HEK293T (cell line): ENCODE data around the gene MADD.

Experiments used
- CTCF ChIA-PET: fragments of 350-600 bp; formaldehyde crosslinking; extraction: SDS; loops from one replicate; lab custom pipeline; 2021; ENCODE audit warnings: antibody characterized with exemption, inconsistent platforms; lab: Yijun Ruan, JAX
- POLR2A ChIA-PET: fragments of 350-600 bp; formaldehyde crosslinking; extraction: SDS; loops from one replicate; lab custom pipeline; 2020; ENCODE audit warnings: antibody characterized with exemption, inconsistent platforms; lab: Yijun Ruan, JAX
- DNase-seq: peaks from one replicate; pipeline ENCODE4 v3.0.0; 2012; ENCODE audit warnings: mixed read lengths; ENCODE audit errors: extremely low spot score
- ARNT ChIP-seq: fragments of 450-650 bp; IDR thresholded peaks from 2 replicates; pipeline ENCODE4 v1.6.1; 2017; ENCODE audit warnings: mild to moderate bottlenecking
- BHLHE40 ChIP-seq: fragments of 450-650 bp; IDR thresholded peaks from 2 replicates; pipeline ENCODE4 v1.6.1; 2016; ENCODE audit warnings: mild to moderate bottlenecking, moderate library complexity, borderline replicate concordance
- CTBP1 ChIP-seq: fragments of 450-650 bp; IDR thresholded peaks from 2 replicates; pipeline ENCODE4 v1.6.1; 2016; ENCODE audit warnings: borderline replicate concordance
- ELF4 ChIP-seq: fragments of 450-650 bp; IDR thresholded peaks from 2 replicates; pipeline ENCODE4 v1.6.1; 2017; ENCODE audit warnings: antibody characterized with exemption
- FOXA1 ChIP-seq: fragments of 450-650 bp; IDR thresholded peaks from 2 replicates; pipeline ENCODE4 v1.6.1; 2016; ENCODE audit warnings: mild to moderate bottlenecking
- FOXK2 ChIP-seq: fragments of 450-650 bp; IDR thresholded peaks from 2 replicates; pipeline ENCODE4 v1.6.1; 2016; ENCODE audit warnings: mild to moderate bottlenecking
- FOXM1 ChIP-seq: fragments of 450-650 bp; IDR thresholded peaks from 2 replicates; pipeline ENCODE4 v1.6.1; 2017; ENCODE audit warnings: mild to moderate bottlenecking, borderline replicate concordance
- HDGF ChIP-seq: fragments of 450-650 bp; IDR thresholded peaks from 2 replicates; pipeline ENCODE4 v1.6.1; 2017; ENCODE audit warnings: antibody characterized with exemption, borderline replicate concordance
- L3MBTL2 ChIP-seq: fragments of 450-650 bp; conservative IDR thresholded peaks from 2 replicates; pipeline ENCODE4 v1.6.1; 2016; ENCODE audit warnings: mild to moderate bottlenecking
- LEF1 ChIP-seq: fragments of 450-650 bp; IDR thresholded peaks from 2 replicates; pipeline ENCODE4 v1.6.1; 2017; ENCODE audit warnings: mild to moderate bottlenecking, borderline replicate concordance
- NFRKB ChIP-seq: fragments of 450-650 bp; IDR thresholded peaks from 2 replicates; pipeline ENCODE4 v1.6.1; 2016; ENCODE audit warnings: mild to moderate bottlenecking, moderate library complexity
- PKNOX1 ChIP-seq: fragments of 450-650 bp; IDR thresholded peaks from 2 replicates; pipeline ENCODE4 v1.6.1; 2016
- SP1 ChIP-seq: fragments of 450-650 bp; IDR thresholded peaks from 2 replicates; pipeline ENCODE4 v1.6.1; 2017
- SUZ12 ChIP-seq: fragments of 450-650 bp; IDR thresholded peaks from 2 replicates; pipeline ENCODE4 v1.6.1; 2016; ENCODE audit warnings: mild to moderate bottlenecking
- TARDBP ChIP-seq: fragments of 450-650 bp; IDR thresholded peaks from 2 replicates; pipeline ENCODE4 v1.6.1; 2016
- ZNF384 ChIP-seq: fragments of 450-650 bp; IDR thresholded peaks from 2 replicates; pipeline ENCODE4 v1.6.1; 2016

Gene MADD

GRCh38 chr11:47338396-47339241 is 68.7 kb downstream of the MADD start:
- CTCF ChIA-PET = no interaction called here
- DNase-seq = no peak
- POLR2A ChIA-PET = no interaction called here
- TF ChIP-seq FOXK2 (no peak), L3MBTL2 (no peak), NFRKB (no peak), LEF1 (no peak), CTBP1 (no peak), ELF4 (no peak)

- TF ChIP-seq CTBP1 (no peak), NFRKB (no peak), LEF1 (no peak), SUZ12 (no peak), ARNT (no peak), HDGF (no peak), L3MBTL2 (no peak), TARDBP (no peak), SP1 (no peak), ZNF384 (no peak), FOXA1 (no peak), BHLHE40 (no peak)
- CTCF ChIA-PET = no interaction called here
- POLR2A ChIA-PET = no interaction called here
- DNase-seq = no peak
Observed at GRCh38 chr11:47340010-47340409, 70.1 kb downstream of the MADD start.

- ChIA-PET CTCF (interaction anchor here (3.5 kb wide), 1 partner anchor 13 kb away, joined by 22 read pairs; no protein-coding TSS in a partner anchor), POLR2A (no interaction called here)
Observed at GRCh38 chr11:47340980-47341775, 71.2 kb downstream of the MADD start.

GRCh38 chr11:47342036-47342803 is 72.3 kb downstream of the MADD start:
- CTCF ChIA-PET = interaction anchor here (3.5 kb wide), 1 partner anchor 12 kb away, joined by 22 read pairs; no protein-coding TSS in a partner anchor
- POLR2A ChIA-PET = interaction anchor here (0.6 kb wide), 1 partner anchor 82 kb away, joined by 3 read pairs; no protein-coding TSS in a partner anchor
- no peak for DNase-seq
- no peak for TF ChIP-seq ELF4
- no peak for TF ChIP-seq L3MBTL2
- TF ChIP-seq NFRKB = no peak
- no peak for TF ChIP-seq FOXA1
- TF ChIP-seq PKNOX1 = no peak
- TF ChIP-seq SUZ12 = no peak
- no peak for TF ChIP-seq SP1
- TF ChIP-seq FOXK2 = no peak
- TF ChIP-seq HDGF = no peak
- no peak for TF ChIP-seq BHLHE40
- no peak for TF ChIP-seq ZNF384
- TF ChIP-seq TARDBP = no peak

More at GRCh38 chr11:47340980-47341775, 71.2 kb downstream of the MADD start:
- TF ChIP-seq SP1 (no peak), BHLHE40 (no peak), PKNOX1 (no peak), LEF1 (no peak), FOXK2 (no peak), CTBP1 (no peak), SUZ12 (no peak), NFRKB (no peak), FOXA1 (no peak), ARNT (no peak), TARDBP (no peak)
- no peak for DNase-seq

DNA sequence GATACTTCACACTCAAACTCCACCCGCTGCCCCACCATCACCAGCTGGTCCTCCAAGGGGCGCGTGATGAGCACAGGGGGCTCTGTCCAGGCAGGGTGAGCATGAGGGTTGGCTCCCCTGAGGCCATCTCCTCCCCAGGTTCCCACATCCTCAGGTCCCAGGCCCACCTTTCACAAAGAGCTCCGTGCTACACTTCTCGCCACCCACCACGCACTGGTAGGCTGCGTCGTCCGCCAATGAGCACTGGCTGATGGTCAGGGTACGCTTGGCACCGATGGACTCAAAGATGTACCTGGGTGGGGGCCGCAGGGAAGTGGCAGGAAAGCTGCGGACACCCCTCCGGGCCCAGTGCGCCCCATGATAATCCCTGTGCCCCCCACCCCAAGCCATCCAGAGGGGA is 72.9 kb downstream of the MADD start:
- no peak for TF ChIP-seq FOXK2
- no peak for TF ChIP-seq ZNF384
- no peak for TF ChIP-seq ARNT
- TF ChIP-seq SP1 = no peak
- no peak for TF ChIP-seq CTBP1
- TF ChIP-seq ELF4 = no peak
- no peak for TF ChIP-seq LEF1
- TF ChIP-seq SUZ12 = no peak
- TF ChIP-seq PKNOX1 = no peak
- TF ChIP-seq FOXA1 = no peak
- no peak for TF ChIP-seq FOXM1
- TF ChIP-seq HDGF = no peak
- TF ChIP-seq L3MBTL2 = no peak
- TF ChIP-seq NFRKB = no peak
- ChIA-PET CTCF (interaction anchor here (3.5 kb wide), 1 partner anchor 11 kb away, joined by 22 read pairs; no protein-coding TSS in a partner anchor), POLR2A (no interaction called here)
- no peak for DNase-seq
